Heart left ventricle (tissue), 13 donors: ENCODE results near the gene PIP4K2A.

Experiments
- CTCF ChIP-seq, 12 donors: fragments of 200-600 bp; sonication (generic) in 4 of 12; IDR thresholded peaks; one replicate each; pipeline versions ENCODE4 v1.5.0 to v1.8.0; 2018 to 2022; ENCODE audit warnings: antibody characterized with exemption in 12 of 12, mild to moderate bottlenecking in 5 of 12
- POLR2A ChIP-seq, 2 donors: fragments of 450-650 bp; IDR thresholded peaks; one replicate each; pipeline ENCODE4 v1.6.1; 2017; ENCODE audit warnings: antibody characterized with exemption in 2 of 2, mild to moderate bottlenecking in 2 of 2, moderate library complexity in 2 of 2
- donor health status: ischemic (EF 13 %, LVEDD 7.1; RV severe dilation, severe dysfunction).
- donor health status: DM: no; HTN: yes; CAD: no.
- donor health status: DM: no; HTN: no; CAD: no.
- donor health status: ischemic (EF 25% LVEDD 6.9; RV normal size, moderate dysfunction).
- donor health status: ischemic (EF 25% LVEDD 5.7; RV mildly dilated, moderate dysfunction).
- donor health status: ischemic (EF 35%, LVEDD 5.7; RV mildly dilated, moderate dysfunction).
- donor health status: nonischemic (EF 11% LVEDD 7.7; RV severe dilation, severe dysfunction).
- donor health status: DM: yes; HTN: yes; CAD: no.
- donor health status: PGD.
- donor health status: ischemic (EF 29% LVEDD 5.4; RV normal size, mild dysfunction).
- donor health status: nonischemic (EF 23%, LVEDD 6.1; RV moderate dilation, normal function).

DNA sequence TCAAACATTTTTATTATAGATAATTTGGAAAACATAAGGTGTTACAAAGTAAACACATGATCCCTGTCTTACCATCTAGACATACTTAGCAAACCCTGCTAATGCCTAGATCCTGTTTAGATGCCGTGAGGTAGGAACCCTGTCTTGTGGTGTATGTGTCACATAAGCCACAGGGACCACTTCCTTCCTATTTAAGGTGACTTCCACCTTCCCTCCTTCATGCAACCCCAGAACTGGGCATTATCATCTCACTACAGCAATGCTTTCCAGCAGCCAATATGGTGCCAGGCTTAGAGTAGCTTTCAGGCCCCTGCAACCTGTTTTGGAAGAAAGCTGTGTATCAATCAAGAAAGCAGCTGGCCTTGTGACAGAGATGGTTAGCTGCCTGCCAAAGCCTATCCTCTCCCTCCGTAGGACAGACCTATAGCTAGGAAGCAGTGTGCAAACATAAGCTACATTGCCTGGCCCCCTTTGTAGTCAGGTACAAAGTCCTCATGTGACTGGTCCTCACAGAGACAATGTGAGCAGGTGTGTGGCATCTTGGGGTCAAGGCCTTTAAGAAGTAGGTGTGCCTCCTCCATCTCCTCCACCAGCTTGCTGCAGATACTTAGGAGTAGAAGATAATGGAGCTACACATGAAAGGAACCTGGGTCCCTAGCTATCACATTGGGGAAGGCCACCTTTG is 222.3 kb downstream of the PIP4K2A start:
- TF ChIP-seq CTCF (IDR thresholded peaks at IDR 0.05): no peak
- no peak for TF ChIP-seq POLR2A (IDR thresholded peaks at IDR 0.05)
